ENCODE data around the gene FCRL1. TPM values are rescaled to one million over a fixed set of nuclear protein-coding genes. Genes with fewer than 3 reads are reported as not detected.

The FCRL1 gene
- total and polyA plus RNA-seq, 10 of the 15 experiments (the other 5 are each of a cell fraction or from before 2014, with no cell fraction given) = 0.23 to 2.4 (median 0.87) TPM; not detected in 2

Small RNAs within 50 kb of the gene (small RNA-seq; reads per million reads assigned to genes)
- gene MRPS21P2 = not detected

Other genes starting within 250 kb of the FCRL1 start
- 0.17 and 0.33 TPM in 2 replicates for gene FCRL4, start 222.0 kb downstream of the FCRL1 start, total RNA-seq (2014; rRNA removed)
- 0.14 and 0.31 TPM in 2 replicates for gene FCRL4, start 222.0 kb downstream of the FCRL1 start, total RNA-seq (2014; rRNA removed; fragmentation: Illumina TruSeq; extraction: Trizol)
- 0.35 and 0.38 TPM in 2 replicates for gene FCRL4, start 222.0 kb downstream of the FCRL1 start, total RNA-seq (2021)
- gene FCRL4, start 222.0 kb downstream of the FCRL1 start, polyA plus RNA-seq (2011; rRNA removed) = 0.24 and 0.26 TPM in 2 replicates
- 0.38 and 0.44 TPM in 2 replicates for gene FCRL4, start 222.0 kb downstream of the FCRL1 start, polyA plus RNA-seq (2014; fragmentation: Illumina TruSeq; extraction: Trizol)
- gene FCRL4, start 222.0 kb downstream of the FCRL1 start, polyA plus RNA-seq (2014; fragmentation: Nextera tagmentation; extraction: Ambion mirVana) = under 1 TPM; 0.26 to 0.42 TPM
- 0.11 and 0.22 TPM in 2 replicates for gene FCRL4, start 222.0 kb downstream of the FCRL1 start, polyA plus RNA-seq (2014; rRNA removed)
- gene FCRL4, start 222.0 kb downstream of the FCRL1 start, polyA plus RNA-seq (2016; fragmentation: Nextera tagmentation; extraction: Ambion mirVana) = under 1 TPM in 1 of 2 experiments, not detected in 1; 0.09 TPM
- 0.05 and 0.06 TPM in 2 replicates for gene FCRL3, start 119.4 kb downstream of the FCRL1 start, total RNA-seq (2014; rRNA removed)
- 0.04 and 0.05 TPM in 2 replicates for gene FCRL3, start 119.4 kb downstream of the FCRL1 start, total RNA-seq (2014; rRNA removed; fragmentation: Illumina TruSeq; extraction: Trizol)
- 0.08 TPM in 1 of 2 replicates, not detected in the other for gene FCRL3, start 119.4 kb downstream of the FCRL1 start, total RNA-seq (2021)
- gene FCRL3, start 119.4 kb downstream of the FCRL1 start, polyA plus RNA-seq (2011; rRNA removed) = 2.3 and 2.8 TPM in 2 replicates
- 0.07 and 0.11 TPM in 2 replicates for gene FCRL3, start 119.4 kb downstream of the FCRL1 start, polyA plus RNA-seq (2014; fragmentation: Illumina TruSeq; extraction: Trizol)
- gene FCRL3, start 119.4 kb downstream of the FCRL1 start, polyA plus RNA-seq (2014; fragmentation: Nextera tagmentation; extraction: Ambion mirVana) = not detected
- gene FCRL3, start 119.4 kb downstream of the FCRL1 start, polyA plus RNA-seq (2014; rRNA removed) = 0.13 TPM in 2 replicates
- gene FCRL3, start 119.4 kb downstream of the FCRL1 start, polyA plus RNA-seq (2016; fragmentation: Nextera tagmentation; extraction: Ambion mirVana) = not detected
- gene FCRL2, start 43.0 kb downstream of the FCRL1 start, total RNA-seq (2014; rRNA removed) = 0.22 and 0.51 TPM in 2 replicates
- gene FCRL2, start 43.0 kb downstream of the FCRL1 start, total RNA-seq (2014; rRNA removed; fragmentation: Illumina TruSeq; extraction: Trizol) = 0.46 and 0.67 TPM in 2 replicates
- gene FCRL2, start 43.0 kb downstream of the FCRL1 start, total RNA-seq (2021) = 0.21 and 0.36 TPM in 2 replicates
- 7.3 and 8.1 TPM in 2 replicates for gene FCRL2, start 43.0 kb downstream of the FCRL1 start, polyA plus RNA-seq (2011; rRNA removed)
- gene FCRL2, start 43.0 kb downstream of the FCRL1 start, polyA plus RNA-seq (2014; fragmentation: Illumina TruSeq; extraction: Trizol) = 0.48 and 0.59 TPM in 2 replicates
- gene FCRL2, start 43.0 kb downstream of the FCRL1 start, polyA plus RNA-seq (2014; fragmentation: Nextera tagmentation; extraction: Ambion mirVana) = under 1 TPM; 0.64 to 0.89 TPM
- 0.63 and 0.86 TPM in 2 replicates for gene FCRL2, start 43.0 kb downstream of the FCRL1 start, polyA plus RNA-seq (2014; rRNA removed)
- gene FCRL2, start 43.0 kb downstream of the FCRL1 start, polyA plus RNA-seq (2016; fragmentation: Nextera tagmentation; extraction: Ambion mirVana) = under 1 TPM; 0.07 to 0.23 TPM
- gene CD5L, start 21.7 kb upstream of the FCRL1 start, total RNA-seq (2014; rRNA removed) = 0.27 and 0.28 TPM in 2 replicates
- gene CD5L, start 21.7 kb upstream of the FCRL1 start, total RNA-seq (2014; rRNA removed; fragmentation: Illumina TruSeq; extraction: Trizol) = 0.45 and 0.46 TPM in 2 replicates
- 0.10 and 0.43 TPM in 2 replicates for gene CD5L, start 21.7 kb upstream of the FCRL1 start, total RNA-seq (2021)
- 0.14 and 0.20 TPM in 2 replicates for gene CD5L, start 21.7 kb upstream of the FCRL1 start, polyA plus RNA-seq (2011; rRNA removed)
- 0.15 and 0.40 TPM in 2 replicates for gene CD5L, start 21.7 kb upstream of the FCRL1 start, polyA plus RNA-seq (2014; fragmentation: Illumina TruSeq; extraction: Trizol)
- gene CD5L, start 21.7 kb upstream of the FCRL1 start, polyA plus RNA-seq (2014; fragmentation: Nextera tagmentation; extraction: Ambion mirVana) = under 1 TPM; 0.53 to 0.57 TPM
- gene CD5L, start 21.7 kb upstream of the FCRL1 start, polyA plus RNA-seq (2014; rRNA removed) = 0.20 and 0.44 TPM in 2 replicates
- gene CD5L, start 21.7 kb upstream of the FCRL1 start, polyA plus RNA-seq (2016; fragmentation: Nextera tagmentation; extraction: Ambion mirVana) = under 1 TPM; 0.16 to 0.33 TPM
- gene KIRREL1, start 173.5 kb upstream of the FCRL1 start, total RNA-seq (2014; rRNA removed) = not detected in 2 replicates
- not detected in 2 replicates for gene KIRREL1, start 173.5 kb upstream of the FCRL1 start, total RNA-seq (2014; rRNA removed; fragmentation: Illumina TruSeq; extraction: Trizol)
- gene KIRREL1, start 173.5 kb upstream of the FCRL1 start, total RNA-seq (2021) = 0.05 and 0.15 TPM in 2 replicates
- gene KIRREL1, start 173.5 kb upstream of the FCRL1 start, polyA plus RNA-seq (2011; rRNA removed) = not detected in 2 replicates
- not detected in 2 replicates for gene KIRREL1, start 173.5 kb upstream of the FCRL1 start, polyA plus RNA-seq (2014; fragmentation: Illumina TruSeq; extraction: Trizol)
- gene KIRREL1, start 173.5 kb upstream of the FCRL1 start, polyA plus RNA-seq (2014; fragmentation: Nextera tagmentation; extraction: Ambion mirVana) = not detected
- gene KIRREL1, start 173.5 kb upstream of the FCRL1 start, polyA plus RNA-seq (2014; rRNA removed) = not detected in 2 replicates
- not detected for gene KIRREL1, start 173.5 kb upstream of the FCRL1 start, polyA plus RNA-seq (2016; fragmentation: Nextera tagmentation; extraction: Ambion mirVana)